Chondrocyte (in vitro differentiated cells): ENCODE data around the gene KCNK2. TPM values are rescaled to one million over a fixed set of nuclear protein-coding genes. Genes with fewer than 3 reads are reported as not detected.

Experiments used
- DNase-seq: peaks from one replicate; pipeline ENCODE4 v3.0.0; 2021; ENCODE audit warnings: mixed read lengths, low spot score
- H3K27ac Mint-ChIP-seq: one replicate; pipeline ENCODE4 v1.8.0; 2021; ENCODE audit warnings: mild to moderate bottlenecking, moderate library complexity, mixed read lengths; ENCODE audit not compliant: unreplicated experiment
- H3K27me3 Mint-ChIP-seq: 2 replicates; pipeline ENCODE4 v1.8.0; 2021; ENCODE audit warnings: low read depth, mixed read lengths
- H3K36me3 Mint-ChIP-seq: 2 replicates; pipeline ENCODE4 v1.8.0; 2021; ENCODE audit warnings: low read depth, mixed read lengths
- H3K4me1 Mint-ChIP-seq: 2 replicates; pipeline ENCODE4 v1.8.0; 2021; ENCODE audit warnings: low read depth, mild to moderate bottlenecking, mixed read lengths
- H3K4me3 Mint-ChIP-seq: one replicate; pipeline ENCODE4 v1.8.0; 2021; ENCODE audit warnings: mild to moderate bottlenecking, moderate library complexity, mixed read lengths; ENCODE audit not compliant: unreplicated experiment
- H3K9me3 Mint-ChIP-seq: 2 replicates; pipeline ENCODE4 v1.8.0; 2021; ENCODE audit warnings: low read depth, mixed read lengths
- CTCF ChIP-seq: fragments of 200-600 bp; sonication (generic); IDR thresholded peaks from 2 replicates; pipeline ENCODE4 v1.5.0; 2021; ENCODE audit warnings: antibody characterized with exemption, mild to moderate bottlenecking, moderate library complexity
- total RNA-seq: library from RNA; stranded (reverse); gene quantifications from 3 replicates; pipeline ENCODE4 v1.2.1, GENCODE V29; 2021

Gene KCNK2
- total RNA-seq, 1 donor from 2014 or later: not detected

GRCh38 chr1:215256936-215257679, 174.6 kb downstream of the KCNK2 start:
- Mint-ChIP-seq H3K27ac (no peak overlapping the region), H3K4me1 (no peaks in the 10 kb centered on the region), H3K27me3 (peaks cover 22% of the 10 kb centered on the region), H3K9me3 (peaks cover 10% of the 10 kb centered on the region), H3K4me3 (no peak overlapping the region), H3K36me3 (no peaks in the 10 kb centered on the region)
- DNase-seq: no peak
- TF ChIP-seq CTCF: no peak

GRCh38 chr1:215260711-215261110, 178.2 kb downstream of the KCNK2 start:
- TF ChIP-seq CTCF: no peak
- DNase-seq: no peak
- H3K4me3 Mint-ChIP-seq: no peak overlapping the region

GRCh38 chr1:215262106-215262505, 179.6 kb downstream of the KCNK2 start:
- no peak for DNase-seq
- Mint-ChIP-seq H3K27me3 (peaks cover 14% of the 10 kb centered on the region), H3K4me3 (no peak overlapping the region), H3K27ac (no peak overlapping the region), H3K9me3 (peaks cover 16% of the 10 kb centered on the region), H3K36me3 (no peaks in the 10 kb centered on the region), H3K4me1 (no peaks in the 10 kb centered on the region)
- no peak for TF ChIP-seq CTCF

More at GRCh38 chr1:215260711-215261110, 178.2 kb downstream of the KCNK2 start:
- H3K27me3 Mint-ChIP-seq: peaks cover 16% of the 10 kb centered on the region
- no peak overlapping the region for H3K27ac Mint-ChIP-seq
- H3K36me3 Mint-ChIP-seq: no peaks in the 10 kb centered on the region
- H3K4me1 Mint-ChIP-seq: no peaks in the 10 kb centered on the region
- H3K9me3 Mint-ChIP-seq: peaks cover 16% of the 10 kb centered on the region

GRCh38 chr1:215263636-215264035, 181.1 kb downstream of the KCNK2 start:
- no peak for TF ChIP-seq CTCF
- no peak for DNase-seq
- Mint-ChIP-seq H3K27me3 (peaks cover 8% of the 10 kb centered on the region), H3K4me1 (no peaks in the 10 kb centered on the region), H3K27ac (no peak overlapping the region), H3K9me3 (peaks cover 16% of the 10 kb centered on the region), H3K36me3 (no peaks in the 10 kb centered on the region), H3K4me3 (no peak overlapping the region)

GRCh38 chr1:215264649-215265048, 182.1 kb downstream of the KCNK2 start:
- Mint-ChIP-seq H3K9me3 (peaks cover 16% of the 10 kb centered on the region), H3K4me3 (no peak overlapping the region), H3K36me3 (no peaks in the 10 kb centered on the region), H3K27me3 (no peaks in the 10 kb centered on the region), H3K4me1 (no peaks in the 10 kb centered on the region), H3K27ac (no peak overlapping the region)
- no peak for TF ChIP-seq CTCF
- DNase-seq: no peak
